GM23338 (cell line): ENCODE measurements around the gene BZW2. TPM values are rescaled to one million over a fixed set of nuclear protein-coding genes. Genes with fewer than 3 reads are reported as not detected.

Source experiments
- ATAC-seq: fragments of 200-7000 bp; cut with Tn5 transposase; 3 replicates; pipeline ENCODE4 v1.9.1; 2020
- DNase-seq: peaks from one replicate; pipeline ENCODE4 v3.0.0-alpha.2; 2015; ENCODE audit warnings: low spot score
- H2AFZ ChIP-seq: fragments of 200-600 bp; sonication (generic); 2 replicates; pipeline ENCODE4 v1.8.0; 2016; ENCODE audit warnings: antibody characterized with exemption, mild to moderate bottlenecking, moderate library complexity
- H3F3A ChIP-seq: fragments of 200-600 bp; sonication (generic); replicated peaks from 2 replicates; pipeline ENCODE4 v1.8.0; 2017; ENCODE audit warnings: antibody characterized with exemption, mixed run types, low read depth
- H3K27ac ChIP-seq: fragments of 200-600 bp; sonication (generic); 2 replicates; pipeline ENCODE4 v1.6.1; 2016; ENCODE audit warnings: low read depth
- H3K27me3 ChIP-seq: fragments of 200-600 bp; sonication (generic); 2 replicates; pipeline ENCODE4 v1.8.0; 2016; ENCODE audit warnings: mild to moderate bottlenecking, mixed run types, moderate library complexity; ENCODE audit not compliant: insufficient read depth
- H3K36me3 ChIP-seq: fragments of 200-600 bp; sonication (generic); 2 replicates; pipeline ENCODE4 v1.8.0; 2016; ENCODE audit warnings: mild to moderate bottlenecking; ENCODE audit not compliant: insufficient read depth
- H3K4me1 ChIP-seq: fragments of 200-600 bp; sonication (generic); 2 replicates; pipeline ENCODE4 v1.8.0; 2016; ENCODE audit warnings: mild to moderate bottlenecking, moderate library complexity; ENCODE audit not compliant: insufficient read depth
- H3K4me2 ChIP-seq: fragments of 200-600 bp; sonication (generic); 2 replicates; pipeline ENCODE4 v1.7.1; 2017; ENCODE audit warnings: mixed run types
- H3K4me3 ChIP-seq: fragments of 200-600 bp; sonication (generic); 2 replicates; pipeline ENCODE4 v1.6.1; 2016; ENCODE audit warnings: mixed run types
- H3K79me2 ChIP-seq: fragments of 200-600 bp; sonication (generic); replicated peaks from 2 replicates; pipeline ENCODE4 v1.8.0; 2017; ENCODE audit warnings: mild to moderate bottlenecking; ENCODE audit not compliant: insufficient read depth
- H3K9me2 ChIP-seq: fragments of 200-600 bp; sonication (generic); 2 replicates; pipeline ENCODE4 v1.8.0; 2017; ENCODE audit not compliant: insufficient read depth
- H4K20me1 ChIP-seq: fragments of 200-600 bp; sonication (generic); replicated peaks from 2 replicates; pipeline ENCODE4 v1.8.0; 2017; ENCODE audit warnings: mild to moderate bottlenecking; ENCODE audit not compliant: insufficient read depth
- H3K27ac Mint-ChIP-seq: 2 replicates; pipeline ENCODE4 v1.8.0; 2020; ENCODE audit warnings: inconsistent platforms, mild to moderate bottlenecking, moderate library complexity, mixed read lengths
- H3K27me3 Mint-ChIP-seq: 3 replicates; pipeline ENCODE4 v1.8.0; 2022; ENCODE audit warnings: low read depth, mild to moderate bottlenecking, moderate library complexity, mixed read lengths, inconsistent platforms; ENCODE audit not compliant: insufficient read depth, poor library complexity
- H3K36me3 Mint-ChIP-seq: 3 replicates; pipeline ENCODE4 v1.8.0; 2021; ENCODE audit warnings: low read depth, mild to moderate bottlenecking, inconsistent platforms, moderate library complexity, mixed read lengths
- H3K4me1 Mint-ChIP-seq: 3 replicates; pipeline ENCODE4 v1.8.0; 2020; ENCODE audit warnings: mild to moderate bottlenecking, inconsistent platforms, mixed read lengths
- H3K4me3 Mint-ChIP-seq: 3 replicates; pipeline ENCODE4 v1.8.0; 2021; ENCODE audit warnings: moderate library complexity, mild to moderate bottlenecking, inconsistent platforms, mixed read lengths
- H3K9me3 Mint-ChIP-seq: 3 replicates; pipeline ENCODE4 v1.8.0; 2020; ENCODE audit warnings: moderate library complexity, mild to moderate bottlenecking, inconsistent platforms, mixed read lengths
- CREB1 ChIP-seq: fragments of 250-450 bp; sonication (Bioruptor Pico); IDR thresholded peaks from 2 replicates; pipeline ENCODE4 v1.5.0; 2020; ENCODE audit warnings: low read depth, mild to moderate bottlenecking, moderate library complexity
- CTCF ChIP-seq, 2 experiments: fragments of 200-600 bp in 1 of 2; sonication (generic) in 1 of 2; conservative IDR thresholded peaks; 2 replicates each; pipeline versions ENCODE4 v1.5.1 to v1.6.1; 2016 to 2017; ENCODE audit warnings: antibody characterized with exemption in 2 of 2, low read depth in 2 of 2, mild to moderate bottlenecking in 2 of 2, moderate library complexity in 1 of 2
- EZH2 ChIP-seq: fragments of 200-600 bp; sonication (generic); IDR thresholded peaks from one replicate; pipeline ENCODE4 v1.8.0; 2017; ENCODE audit warnings: antibody characterized with exemption, mild to moderate bottlenecking, low read depth; ENCODE audit not compliant: unreplicated experiment
- EZH2phosphoT487 ChIP-seq: fragments of 200-600 bp; sonication (generic); IDR thresholded peaks from one replicate; pipeline ENCODE4 v1.8.1; 2018; ENCODE audit warnings: antibody characterized with exemption; ENCODE audit not compliant: unreplicated experiment
- JUNB ChIP-seq: IDR thresholded peaks from one replicate; pipeline ENCODE4 v1.6.1; 2016; ENCODE audit warnings: antibody characterized with exemption; ENCODE audit not compliant: unreplicated experiment
- NANOG ChIP-seq: IDR thresholded peaks from 2 replicates; pipeline ENCODE4 v1.6.1; 2016; ENCODE audit warnings: antibody characterized with exemption, borderline replicate concordance
- STAT1 ChIP-seq: IDR thresholded peaks from one replicate; pipeline ENCODE4 v1.6.1; 2016; ENCODE audit warnings: antibody characterized with exemption; ENCODE audit not compliant: unreplicated experiment
- ZNF114 ChIP-seq: fragments of 250-450 bp; sonication (Bioruptor Pico); IDR thresholded peaks from 2 replicates; pipeline ENCODE4 v1.5.0; 2020; ENCODE audit warnings: mild to moderate bottlenecking, moderate library complexity
- ZNF331 ChIP-seq: fragments of 250-450 bp; sonication (Bioruptor Pico); IDR thresholded peaks from 2 replicates; pipeline ENCODE4 v1.5.0; 2020; ENCODE audit warnings: low read depth, mild to moderate bottlenecking, moderate library complexity
- ZNF462 ChIP-seq: fragments of 250-450 bp; sonication (Bioruptor Pico); IDR thresholded peaks from 2 replicates; pipeline ENCODE4 v1.5.0; 2020; ENCODE audit warnings: mild to moderate bottlenecking, moderate library complexity
- polyA plus RNA-seq: library from polyadenylated mRNA; unstranded; fragments of >200 nt; fragmentation: Nextera tagmentation; extraction: Ambion mirVana; gene quantifications from 2 replicates; pipeline ENCODE4 v1.2.1, GENCODE V29; 2016
- total RNA-seq: library from RNA; depleted of rRNA; stranded (reverse); fragments of >200 nt; shearing (Covaris generic); gene quantifications from 2 replicates; pipeline ENCODE4 v1.2.3, GENCODE V29; 2014
- TF ChIP-seq, protein P1 (sequence below): IDR thresholded peaks from one replicate; pipeline ENCODE4 v1.6.1; 2018; ENCODE audit warnings: antibody characterized with exemption; ENCODE audit not compliant: unreplicated experiment

BZW2 gene
- total and polyA plus RNA-seq, 2 experiments from 2014 or later, result 88.8 to 108 TPM

- Histone ChIP-seq H4K20me1 (no peaks in the 10 kb centered on the region), H3K4me2 (no peak overlapping the region), H3K27me3 (no peaks in the 10 kb centered on the region), H3K9me2 (0 out of 2 replicates have a peak, but pooled peaks cover 7% of the 10 kb centered on the region), H3K4me1 (peaks cover 17% of the 10 kb centered on the region), H3K79me2 (no peaks in the 10 kb centered on the region), H3F3A (no peaks in the 10 kb centered on the region), H2AFZ (no peak overlapping the region), H3K27ac (no peak overlapping the region), H3K36me3 (no peaks in the 10 kb centered on the region), H3K4me3 (no peak overlapping the region)
- peaks cover 29% of the 10 kb centered on the region for H3K4me1 Mint-ChIP-seq
- H3K36me3 Mint-ChIP-seq, result no peaks in the 10 kb centered on the region
- H3K4me3 Mint-ChIP-seq, result no peak overlapping the region
- DNase-seq (no peak), ATAC-seq (no peak)
- H3K27ac Mint-ChIP-seq, result no peak overlapping the region
- H3K9me3 Mint-ChIP-seq, result no peaks in the 10 kb centered on the region
- H3K27me3 Mint-ChIP-seq, result no peaks in the 10 kb centered on the region
- no peak for TF ChIP-seq EZH2phosphoT487
- TF ChIP-seq ZNF331 (CRISPR knock-in tag), result no peak
These were observed 95.0 kb downstream of the BZW2 start for GRCh38 chr7:16740996-16741395.

GRCh38 chr7:16741676-16742075 is 95.7 kb downstream of the BZW2 start:
- peaks cover 17% of the 10 kb centered on the region for H3K4me1 ChIP-seq
- Mint-ChIP-seq H3K27ac (no peak overlapping the region), H3K27me3 (no peaks in the 10 kb centered on the region), H3K4me1 (peaks cover 29% of the 10 kb centered on the region), H3K9me3 (no peaks in the 10 kb centered on the region), H3K36me3 (no peaks in the 10 kb centered on the region), H3K4me3 (no peak overlapping the region)
- no peaks in the 10 kb centered on the region for H3K27me3 ChIP-seq
- no peaks in the 10 kb centered on the region for H3F3A ChIP-seq
- DNase-seq (no peak), ATAC-seq (no peak)
- 0 out of 2 replicates have a peak, but pooled peaks cover 7% of the 10 kb centered on the region for H3K9me2 ChIP-seq
- no peak overlapping the region for H3K4me2 ChIP-seq
- no peaks in the 10 kb centered on the region for H3K79me2 ChIP-seq
- no peak overlapping the region for H3K4me3 ChIP-seq
- no peak overlapping the region for H3K27ac ChIP-seq
- no peaks in the 10 kb centered on the region for H4K20me1 ChIP-seq
- H3K36me3 ChIP-seq, result no peaks in the 10 kb centered on the region
- no peak overlapping the region for H2AFZ ChIP-seq
- TF ChIP-seq EZH2phosphoT487, result no peak
- TF ChIP-seq, protein P1, sequence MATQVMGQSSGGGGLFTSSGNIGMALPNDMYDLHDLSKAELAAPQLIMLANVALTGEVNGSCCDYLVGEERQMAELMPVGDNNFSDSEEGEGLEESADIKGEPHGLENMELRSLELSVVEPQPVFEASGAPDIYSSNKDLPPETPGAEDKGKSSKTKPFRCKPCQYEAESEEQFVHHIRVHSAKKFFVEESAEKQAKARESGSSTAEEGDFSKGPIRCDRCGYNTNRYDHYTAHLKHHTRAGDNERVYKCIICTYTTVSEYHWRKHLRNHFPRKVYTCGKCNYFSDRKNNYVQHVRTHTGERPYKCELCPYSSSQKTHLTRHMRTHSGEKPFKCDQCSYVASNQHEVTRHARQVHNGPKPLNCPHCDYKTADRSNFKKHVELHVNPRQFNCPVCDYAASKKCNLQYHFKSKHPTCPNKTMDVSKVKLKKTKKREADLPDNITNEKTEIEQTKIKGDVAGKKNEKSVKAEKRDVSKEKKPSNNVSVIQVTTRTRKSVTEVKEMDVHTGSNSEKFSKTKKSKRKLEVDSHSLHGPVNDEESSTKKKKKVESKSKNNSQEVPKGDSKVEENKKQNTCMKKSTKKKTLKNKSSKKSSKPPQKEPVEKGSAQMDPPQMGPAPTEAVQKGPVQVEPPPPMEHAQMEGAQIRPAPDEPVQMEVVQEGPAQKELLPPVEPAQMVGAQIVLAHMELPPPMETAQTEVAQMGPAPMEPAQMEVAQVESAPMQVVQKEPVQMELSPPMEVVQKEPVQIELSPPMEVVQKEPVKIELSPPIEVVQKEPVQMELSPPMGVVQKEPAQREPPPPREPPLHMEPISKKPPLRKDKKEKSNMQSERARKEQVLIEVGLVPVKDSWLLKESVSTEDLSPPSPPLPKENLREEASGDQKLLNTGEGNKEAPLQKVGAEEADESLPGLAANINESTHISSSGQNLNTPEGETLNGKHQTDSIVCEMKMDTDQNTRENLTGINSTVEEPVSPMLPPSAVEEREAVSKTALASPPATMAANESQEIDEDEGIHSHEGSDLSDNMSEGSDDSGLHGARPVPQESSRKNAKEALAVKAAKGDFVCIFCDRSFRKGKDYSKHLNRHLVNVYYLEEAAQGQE, result no peak
- TF ChIP-seq CREB1, result no peak
- TF ChIP-seq CTCF (conservative IDR thresholded peaks at IDR 0.05; ENCODE audit: low read depth in 2 of 2), result no peak
- TF ChIP-seq ZNF114 (CRISPR knock-in tag), result no peak
- no peak for TF ChIP-seq EZH2
- no peak for TF ChIP-seq STAT1
- TF ChIP-seq ZNF462 (CRISPR knock-in tag), result no peak
- TF ChIP-seq JUNB, result no peak
- TF ChIP-seq NANOG, result no peak
